OCI-M2 (cell line): ENCODE data around the gene CADM4.
"Not testable (repeated sequence)": the region's sequence is repeated elsewhere in the genome, so short reads cannot be mapped to it uniquely, and the experiment has no call there.

ENCODE experiments used
- DNase-seq: peaks from one replicate; lab custom pipeline; 2025; ENCODE audit not compliant: unreplicated experiment; lab: John Stamatoyannopoulos, UW

Gene CADM4

DNA sequence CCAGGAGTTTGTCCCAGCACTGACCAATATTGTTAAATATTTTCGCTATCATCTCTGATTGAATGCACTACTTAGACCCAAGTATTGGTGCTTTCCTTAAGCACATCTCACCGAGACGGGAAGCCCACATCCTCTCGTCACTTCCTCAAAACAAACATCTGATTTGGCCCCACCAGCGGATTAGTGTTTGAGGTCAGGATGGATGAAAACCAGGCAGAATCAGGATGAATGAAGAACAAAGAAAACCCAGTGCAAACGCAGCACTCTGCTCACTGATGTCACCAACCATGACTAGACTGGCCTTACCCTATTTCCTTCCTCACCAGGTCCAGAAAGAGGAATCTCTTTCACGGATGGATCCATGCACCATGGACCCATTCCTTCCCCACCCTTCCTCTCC lies 24.4 kb upstream of the CADM4 start:
- no peak for DNase-seq

DNA sequence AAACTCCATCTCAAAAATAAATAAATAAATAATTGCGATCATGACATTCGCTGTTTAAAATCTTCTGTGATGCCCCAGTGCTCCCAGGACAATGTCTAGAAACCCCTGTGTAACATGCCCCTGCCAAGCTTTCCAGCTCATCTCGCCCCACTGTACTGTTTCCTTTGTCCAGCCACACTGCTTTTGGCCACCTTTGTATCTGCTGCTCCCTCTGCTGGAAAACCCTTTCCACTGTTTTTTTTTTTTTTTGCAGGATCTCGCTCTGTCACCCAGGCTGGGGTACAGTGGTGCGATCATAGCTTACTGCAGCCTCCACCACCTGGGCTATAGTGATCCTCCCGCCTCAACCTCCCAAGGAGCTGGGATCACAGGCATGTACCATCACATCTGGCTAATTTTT lies 22.8 kb upstream of the CADM4 start:
- DNase-seq: no peak

DNA sequence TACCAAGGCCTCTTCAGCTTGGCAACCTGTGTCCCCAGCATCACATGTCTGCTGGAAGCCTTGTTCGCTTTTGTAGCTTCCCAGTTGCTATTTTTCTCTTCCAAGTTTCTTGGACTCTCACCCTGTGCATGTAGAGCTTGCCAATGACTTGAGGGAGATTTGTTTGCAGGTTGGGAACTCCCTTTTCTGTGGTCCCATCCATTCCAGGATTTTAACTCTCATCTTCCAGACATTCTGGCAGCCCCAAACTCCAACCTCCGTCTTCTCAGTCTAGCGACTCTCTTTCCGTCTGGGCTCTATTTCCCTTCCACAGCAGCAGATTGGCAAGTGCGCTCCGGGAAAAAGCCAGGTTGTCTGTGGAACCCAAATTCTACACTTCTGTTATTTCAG lies 21.3 kb upstream of the CADM4 start:
- no peak for DNase-seq

DNA sequence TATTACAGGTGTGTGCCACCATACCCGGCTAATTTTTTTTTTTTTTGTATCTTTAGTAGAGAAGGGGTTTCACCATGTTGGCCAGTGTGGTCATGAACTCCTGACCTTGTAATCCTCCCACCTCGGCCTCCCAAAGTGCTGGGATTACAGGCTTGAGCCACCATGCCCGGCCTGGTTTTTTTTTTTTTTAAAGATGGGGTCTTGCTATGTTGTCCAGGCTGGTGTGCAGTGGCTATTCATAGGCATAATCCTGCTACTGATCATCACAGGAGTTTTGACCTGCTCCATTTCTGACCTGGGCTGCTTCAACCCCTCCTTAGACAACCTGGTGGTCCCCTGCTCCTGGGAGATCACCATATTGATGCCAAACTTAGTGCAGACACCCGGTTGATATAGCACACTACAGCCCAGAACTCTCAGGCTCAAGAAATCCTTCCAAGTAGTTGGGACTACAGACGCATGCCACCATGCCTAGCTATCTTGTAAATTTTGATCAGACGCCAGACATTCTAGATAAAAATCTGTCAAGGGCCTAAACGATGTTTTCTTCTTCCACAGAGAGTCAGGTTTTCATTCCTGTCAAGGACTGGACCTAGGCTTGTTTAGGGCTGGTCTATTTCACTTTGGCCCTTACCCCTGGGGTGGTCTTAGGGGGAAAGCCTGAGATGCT lies 20.8 kb upstream of the CADM4 start:
- DNase-seq: no peak

GRCh38 chr19:43658494-43658893 lies 18.8 kb upstream of the CADM4 start:
- DNase-seq: no peak

- DNase-seq: no peak
These were observed 18.4 kb upstream of the CADM4 start for GRCh38 chr19:43658001-43658400.

DNA sequence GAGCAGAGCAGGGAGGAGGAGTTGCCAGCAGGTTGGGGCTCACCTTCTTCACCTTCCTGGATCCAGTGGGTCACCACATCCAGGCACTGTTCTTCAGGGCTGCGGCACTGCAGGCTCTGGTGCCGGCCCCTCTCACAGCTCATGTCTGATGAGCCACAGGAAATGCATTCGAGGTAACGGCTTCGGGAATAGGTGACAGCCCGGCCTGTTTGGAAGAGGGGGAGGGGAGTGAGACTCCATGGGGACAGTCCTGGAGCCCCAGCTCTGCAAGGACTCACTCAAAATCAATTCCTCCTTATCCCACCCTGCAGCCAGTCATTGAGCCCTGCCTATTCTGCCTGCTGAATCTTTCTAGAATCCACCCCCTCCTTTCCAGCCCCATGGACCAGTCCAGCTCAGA lies 16.8 kb upstream of the CADM4 start:
- no peak for DNase-seq

GRCh38 chr19:43652546-43652874 lies 12.9 kb upstream of the CADM4 start:
- no peak for DNase-seq

- no peak for DNase-seq
These were observed 12.3 kb upstream of the CADM4 start for GRCh38 chr19:43651758-43652545.

GRCh38 chr19:43650276-43650675 lies 10.6 kb upstream of the CADM4 start:
- not testable (repeated sequence) for DNase-seq

GRCh38 chr19:43649514-43649913 lies 9.9 kb upstream of the CADM4 start:
- no peak for DNase-seq

- DNase-seq: no peak
These were observed 9.0 kb upstream of the CADM4 start for GRCh38 chr19:43648633-43649032.

DNA sequence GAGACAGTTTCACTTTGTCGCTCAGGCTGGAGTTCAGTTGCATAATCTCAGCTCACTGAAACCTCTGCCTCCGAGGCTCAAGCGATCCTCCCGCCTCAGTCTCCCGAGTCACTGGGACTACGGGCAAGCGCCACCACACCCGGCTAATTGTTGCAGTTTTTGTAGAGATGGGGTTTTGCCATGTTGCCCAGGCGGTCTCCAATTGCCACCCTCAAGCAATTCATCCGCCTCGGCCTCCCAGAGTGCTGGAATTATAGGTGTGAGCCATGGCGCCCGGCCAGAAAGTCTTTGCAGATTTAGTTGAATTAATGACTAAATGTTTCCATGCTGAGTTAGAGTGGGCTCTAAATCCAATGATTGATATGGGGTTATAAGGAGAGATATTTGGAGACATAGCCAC lies 4.5 kb upstream of the CADM4 start:
- no peak for DNase-seq

- no peak for DNase-seq
These were observed 3.7 kb upstream of the CADM4 start for GRCh38 chr19:43643326-43643725.

- DNase-seq: no peak
These were observed 2.9 kb upstream of the CADM4 start for GRCh38 chr19:43642531-43642930.

DNA sequence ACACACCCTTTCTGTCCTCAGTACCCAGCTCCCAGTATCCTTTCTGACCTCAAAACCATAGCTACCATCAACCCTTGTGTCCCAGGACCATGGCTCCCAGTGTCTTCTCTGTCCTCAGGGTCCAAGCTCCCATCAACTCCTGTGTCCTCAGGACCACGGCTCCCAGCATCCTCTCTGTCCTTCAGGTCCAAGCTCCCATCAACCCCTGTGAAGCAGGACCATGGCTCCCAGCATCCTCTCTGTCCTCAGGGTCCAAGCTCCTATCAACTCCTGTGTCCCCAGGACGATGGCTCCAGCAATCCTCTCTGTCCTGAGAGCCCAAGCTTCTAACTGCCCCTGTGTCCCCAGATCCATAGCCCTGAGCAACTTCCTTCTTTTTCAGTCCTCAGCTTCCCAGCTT lies 1.7 kb upstream of the CADM4 start:
- DNase-seq: no peak

DNA sequence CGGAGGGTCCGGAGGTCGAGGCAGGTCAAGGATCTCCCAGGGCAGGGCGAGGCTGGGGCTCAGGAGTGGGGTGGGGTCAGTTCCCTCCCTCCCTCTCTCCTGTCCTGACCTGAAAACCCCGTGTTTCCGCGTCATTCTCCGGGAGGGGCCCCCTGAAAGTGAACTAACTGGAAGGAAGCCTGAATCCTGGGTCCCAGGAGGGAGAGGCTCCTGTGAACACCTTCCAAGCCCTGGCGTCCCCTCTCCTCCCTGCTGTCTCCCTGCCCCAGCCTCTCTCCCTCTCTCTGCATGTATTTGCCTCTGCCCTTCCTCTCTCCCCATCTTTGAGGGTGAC lies 741 bp upstream of the CADM4 start:
- DNase-seq: no peak

DNA sequence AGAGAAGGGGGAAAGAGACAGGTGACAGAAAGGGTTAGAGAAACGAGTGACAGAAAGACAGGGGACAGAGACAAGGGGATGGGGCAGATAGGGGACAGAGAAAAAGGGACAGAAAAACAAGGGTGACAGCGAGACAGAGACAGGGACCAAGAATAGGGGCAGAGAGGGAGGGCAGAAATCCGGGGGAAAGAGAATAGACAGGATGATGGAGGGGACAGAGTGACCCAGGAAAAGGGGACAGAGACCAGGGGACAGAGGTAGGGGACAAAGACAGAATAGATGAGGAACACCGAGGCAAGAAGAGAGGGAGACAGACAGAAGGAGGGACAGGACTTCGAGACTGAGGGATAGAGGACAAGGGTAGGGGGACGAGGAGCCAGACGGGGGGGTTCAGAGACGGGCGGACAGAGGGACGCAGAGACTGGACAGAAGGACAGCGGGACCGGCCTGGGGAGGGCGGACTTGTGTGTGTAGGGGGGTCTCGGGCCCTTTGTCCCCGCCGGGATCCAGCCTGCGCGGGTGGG lies 593 bp downstream of the CADM4 start:
- DNase-seq: no peak

- no peak for DNase-seq
These were observed 1.2 kb downstream of the CADM4 start for GRCh38 chr19:43638214-43638994.

DNA sequence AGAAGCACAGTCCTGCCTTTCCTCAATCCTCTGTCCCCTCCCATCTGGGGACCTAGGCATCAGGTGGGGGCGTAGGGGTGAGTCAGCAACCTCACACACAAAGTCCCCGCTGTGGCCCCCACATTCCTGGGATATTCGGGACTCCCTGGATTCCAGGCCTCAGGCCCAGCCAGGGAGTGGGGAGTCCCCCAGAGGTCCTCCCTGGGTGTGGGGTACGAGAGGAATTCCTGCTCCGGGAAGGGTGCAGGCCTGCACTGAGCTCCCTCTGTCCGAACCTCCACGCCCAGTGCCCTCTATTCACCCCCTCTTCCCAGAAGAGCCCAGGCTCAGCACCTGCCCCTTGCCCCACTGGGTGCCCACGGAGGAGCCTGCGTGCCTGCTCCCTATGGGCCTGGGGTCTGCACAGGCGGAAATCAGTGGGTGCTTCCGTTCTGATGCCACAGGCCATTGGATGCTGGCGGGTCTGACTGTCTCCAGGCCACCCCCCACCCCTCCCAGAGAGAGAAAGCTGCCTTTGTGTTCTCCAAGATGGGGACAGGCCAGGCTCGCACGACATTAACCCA lies 3.4 kb downstream of the CADM4 start:
- DNase-seq: no peak

DNA sequence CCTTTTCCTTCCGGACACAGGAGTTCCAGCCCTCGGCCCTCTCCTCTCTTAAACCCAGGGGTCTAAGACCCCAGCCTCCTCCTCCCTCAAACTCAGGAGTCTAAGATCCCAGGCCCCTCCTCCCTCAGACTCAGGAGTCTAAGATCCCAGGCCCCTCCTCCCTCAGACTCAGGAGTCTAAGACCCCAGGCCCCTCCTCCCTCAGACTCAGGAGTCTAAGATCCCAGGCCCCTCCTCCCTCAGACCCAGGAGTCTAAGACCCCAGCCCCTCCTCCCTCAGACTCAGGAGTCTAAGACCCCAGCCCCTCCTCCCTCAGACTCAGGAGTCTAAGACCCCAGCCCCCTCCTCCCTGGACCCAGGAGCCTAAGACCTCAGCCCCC lies 4.1 kb downstream of the CADM4 start:
- DNase-seq: not testable (repeated sequence)
